Sciatic nerve (tissue), 2 donors: ENCODE measurements around the gene LTB4R2. TPM values are rescaled to one million over a fixed set of nuclear protein-coding genes. Genes with fewer than 3 reads are reported as not detected.

Source experiments
- ATAC-seq: fragments of 200-7000 bp; cut with Tn5 transposase; one replicate; pipeline ENCODE4 v1.9.1; 2020; ENCODE audit warnings: mild to moderate bottlenecking, moderate library complexity
- DNase-seq: peaks from one replicate; pipeline ENCODE4 v3.0.0-alpha.2; 2020; ENCODE audit warnings: low spot score
- intact Hi-C: fragments of 100-400 bp; cut with DNase I; formaldehyde crosslinking; loops from one replicate; pipeline ENCODE4 v1.14.2; 2022
- total RNA-seq: library from RNA; stranded (reverse); fragmentation: NEBNext Ultra II Directional; extraction: Animal tissue kit (Norgen Biotek cat#: 25700); gene quantifications from one replicate; pipeline ENCODE4 v1.2.1, GENCODE V29; 2021
- donor health status: DM: no; HTN: no; CAD: no.
- donor health status: DM: no; HTN: no; CAD: no.

LTB4R2 gene
- total RNA-seq, 1 donor from 2014 or later, result 5.6 TPM

DNA sequence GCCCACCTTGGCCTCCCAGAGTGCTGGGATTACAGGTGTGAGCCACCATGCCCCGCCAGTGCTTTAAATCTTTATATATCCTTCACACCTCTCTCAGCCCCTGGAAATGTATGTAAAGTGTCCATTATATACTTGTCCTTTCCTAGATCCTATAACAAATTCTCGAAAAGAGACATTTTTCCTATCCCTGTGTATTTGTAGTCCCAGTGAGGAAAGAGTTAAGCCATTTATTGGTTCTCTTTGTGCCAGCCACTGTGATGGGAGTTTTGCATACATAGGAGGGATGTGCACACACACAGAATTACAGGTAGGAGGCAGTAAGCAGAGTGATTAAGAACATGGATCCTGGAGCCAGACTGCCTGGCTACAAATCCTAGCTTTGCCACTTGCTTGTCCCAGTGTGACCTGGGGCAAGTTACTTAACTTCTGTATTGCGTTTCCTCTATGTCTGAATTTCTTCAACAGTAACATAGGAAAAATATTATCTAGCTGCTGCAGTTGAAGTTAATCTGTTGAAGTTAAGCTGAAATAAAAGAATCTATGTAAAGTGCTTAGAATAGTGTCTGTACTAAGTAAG, 36.4 kb upstream of the LTB4R2 start:
- DNase-seq, result no peak
- ATAC-seq, result no peak
- intact Hi-C loops, result no loop called here

- ATAC-seq (no peak), DNase-seq (no peak)
- intact Hi-C loops, result no loop called here
Measured at GRCh38 chr14:24274101-24274543, 35.8 kb upstream of the LTB4R2 start.

DNA sequence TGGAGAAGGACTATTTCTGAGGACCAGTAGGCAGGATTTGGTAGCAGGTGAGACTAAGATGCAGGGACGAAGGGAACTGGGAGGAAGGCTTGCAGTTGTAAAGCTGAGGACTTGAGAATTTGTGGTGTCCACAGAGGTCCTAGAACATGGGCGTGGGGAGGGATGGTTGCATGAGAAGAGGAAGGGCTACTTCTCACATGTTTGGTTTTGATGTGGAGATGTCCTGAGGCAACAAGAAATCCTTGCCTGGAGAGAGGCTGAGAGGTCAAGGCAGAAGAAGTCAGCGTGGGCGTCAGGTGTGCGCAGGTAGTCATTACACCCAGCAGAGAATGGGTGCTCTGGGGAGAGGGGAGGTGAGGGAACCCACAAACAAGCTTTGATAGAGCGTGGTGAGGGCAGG, 32.9 kb upstream of the LTB4R2 start:
- no peak for ATAC-seq
- intact Hi-C loops, result no loop called here
- DNase-seq, result no peak

GRCh38 chr14:24277606-24278321, 32.2 kb upstream of the LTB4R2 start:
- no peak for DNase-seq

GRCh38 chr14:24278424-24278823, 31.5 kb upstream of the LTB4R2 start:
- intact Hi-C loops, result no loop called here
- ATAC-seq, result no peak
- no peak for DNase-seq

More at GRCh38 chr14:24277606-24278321, 32.2 kb upstream of the LTB4R2 start:
- peak; percentile 31 for ATAC-seq
- intact Hi-C loops, result no loop called here

- intact Hi-C loops, result no loop called here
- no peak for ATAC-seq
- no peak for DNase-seq
Measured at GRCh38 chr14:24279301-24280186, 30.4 kb upstream of the LTB4R2 start.

GRCh38 chr14:24280797-24281460, 29.0 kb upstream of the LTB4R2 start:
- DNase-seq (no peak), ATAC-seq (peak; percentile 77)
- intact Hi-C loops, result no loop called here

DNA sequence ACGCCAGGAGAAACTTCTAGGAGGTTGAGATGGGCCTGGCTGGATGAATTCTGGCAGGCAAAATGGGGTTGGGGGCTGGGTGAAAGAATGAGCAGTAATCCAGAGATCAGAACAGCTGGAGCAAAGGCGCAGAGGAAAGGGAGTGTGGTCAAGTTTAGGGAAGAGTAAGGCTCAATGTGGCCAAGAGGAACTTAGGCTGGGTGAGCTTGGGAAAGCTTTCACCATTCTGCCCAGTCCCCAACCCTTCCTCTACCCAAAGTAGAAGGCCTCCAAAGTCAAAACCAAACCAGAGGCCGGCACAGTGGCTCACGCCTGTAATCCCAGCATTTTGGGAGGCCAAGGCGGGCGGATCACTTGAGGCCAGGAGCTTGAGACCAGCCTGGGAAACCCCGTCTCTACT, 28.3 kb upstream of the LTB4R2 start:
- ATAC-seq (no peak), DNase-seq (no peak)
- intact Hi-C loops, result no loop called here

- intact Hi-C loops, result no loop called here
- no peak for ATAC-seq
Measured at GRCh38 chr14:24282736-24283135, 27.2 kb upstream of the LTB4R2 start.

GRCh38 chr14:24283796-24284460, 26.0 kb upstream of the LTB4R2 start:
- DNase-seq (no peak), ATAC-seq (no peak)
- intact Hi-C loops, result no loop called here

More at GRCh38 chr14:24282736-24283135, 27.2 kb upstream of the LTB4R2 start:
- no peak for DNase-seq

GRCh38 chr14:24284501-24285035, 25.4 kb upstream of the LTB4R2 start:
- intact Hi-C loops, result no loop called here
- no peak for DNase-seq
- no peak for ATAC-seq

- intact Hi-C loops, result no loop called here
- no peak for ATAC-seq
Measured at GRCh38 chr14:24285351-24285750, 24.6 kb upstream of the LTB4R2 start.

DNA sequence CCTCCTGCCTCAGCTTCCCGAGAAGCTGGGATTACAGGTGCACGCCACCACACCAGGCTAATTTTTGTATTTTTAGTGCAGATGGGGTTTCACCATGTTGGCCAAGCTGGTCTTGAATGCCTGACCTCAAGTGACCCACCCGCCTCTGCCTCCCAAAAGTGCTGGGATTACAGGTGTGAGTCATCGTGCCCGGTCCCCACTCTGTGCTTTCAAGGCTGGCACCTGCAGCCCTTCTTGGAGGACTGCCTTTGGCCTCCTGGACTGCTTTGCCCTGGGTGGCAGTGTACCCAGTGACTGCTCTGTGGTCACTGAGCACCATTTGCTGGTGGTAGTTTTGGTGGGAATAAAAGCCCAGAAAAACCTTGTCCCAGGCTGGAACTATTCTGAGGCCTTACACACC, 22.9 kb upstream of the LTB4R2 start:
- intact Hi-C loops, result no loop called here
- ATAC-seq, result no peak

More at GRCh38 chr14:24285351-24285750, 24.6 kb upstream of the LTB4R2 start:
- DNase-seq, result no peak

DNA sequence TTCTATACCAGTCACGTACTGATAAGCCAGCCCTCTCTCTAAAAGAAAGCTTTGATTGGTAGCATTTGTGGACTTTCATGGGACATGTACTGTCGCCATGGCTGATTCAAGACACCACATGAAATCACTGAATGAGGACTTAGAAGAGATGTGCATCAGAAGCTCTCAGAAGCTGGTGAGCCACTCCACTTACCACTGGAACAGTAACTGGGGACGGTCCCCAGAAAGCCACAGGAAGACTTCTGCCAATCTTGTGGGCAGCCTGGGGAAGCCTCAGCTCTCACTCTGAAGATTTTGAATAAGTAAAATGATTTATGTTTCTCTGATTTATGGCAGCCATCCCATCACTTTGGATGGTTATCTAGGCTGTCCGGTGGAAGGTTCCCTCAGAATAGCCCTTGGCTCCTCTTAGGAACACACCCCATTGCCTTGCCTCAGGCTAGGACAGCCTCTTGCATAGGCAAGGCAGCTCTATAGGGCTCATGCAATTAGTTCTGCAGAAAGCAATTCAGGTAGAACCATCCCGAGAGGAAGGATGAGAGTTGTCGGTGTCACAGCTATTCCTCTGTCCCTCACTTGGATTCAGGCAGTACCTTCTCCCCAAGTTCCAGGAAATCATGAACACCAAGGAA, 20.2 kb upstream of the LTB4R2 start:
- DNase-seq (no peak), ATAC-seq (no peak)
- intact Hi-C loops, result no loop called here

More for the DNA sequence above, 22.9 kb upstream of the LTB4R2 start:
- DNase-seq, result no peak

- intact Hi-C loops, result no loop called here
- ATAC-seq, result no peak
- no peak for DNase-seq
Measured at GRCh38 chr14:24290746-24291145, 19.2 kb upstream of the LTB4R2 start.

DNA sequence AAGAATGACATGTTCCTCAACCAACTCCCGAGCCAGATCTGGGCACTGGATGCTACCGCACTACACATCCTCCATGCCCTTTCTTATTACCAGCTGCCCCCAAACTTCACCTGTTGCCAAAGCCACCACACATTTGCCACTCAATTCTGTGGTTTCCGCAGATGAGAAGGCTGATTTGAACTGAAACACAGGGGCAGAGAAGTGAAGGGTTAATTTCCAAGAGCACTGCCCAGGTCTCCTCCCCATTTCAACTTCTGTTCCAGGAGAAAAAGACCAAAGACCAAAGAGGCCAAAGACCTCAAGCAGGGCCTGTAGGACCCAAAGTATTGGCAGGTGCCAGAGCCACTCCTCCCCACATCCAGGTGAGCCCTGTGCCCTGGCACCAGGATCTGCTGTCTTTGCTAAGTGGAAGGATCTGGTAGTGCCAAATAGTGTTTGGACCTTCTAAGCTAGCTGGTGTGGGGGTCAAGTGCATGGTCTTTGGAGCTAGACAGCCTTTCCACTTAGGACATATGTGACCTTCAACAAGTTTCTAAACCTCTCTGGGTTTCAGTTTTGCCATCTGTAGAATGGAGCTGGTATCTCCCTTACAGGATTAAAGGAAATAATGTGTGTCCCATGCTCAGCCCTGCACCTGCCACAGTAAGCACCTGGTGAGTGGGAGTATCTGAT, 18.4 kb upstream of the LTB4R2 start:
- DNase-seq, result no peak
- intact Hi-C loops, result no loop called here
- ATAC-seq, result no peak

DNA sequence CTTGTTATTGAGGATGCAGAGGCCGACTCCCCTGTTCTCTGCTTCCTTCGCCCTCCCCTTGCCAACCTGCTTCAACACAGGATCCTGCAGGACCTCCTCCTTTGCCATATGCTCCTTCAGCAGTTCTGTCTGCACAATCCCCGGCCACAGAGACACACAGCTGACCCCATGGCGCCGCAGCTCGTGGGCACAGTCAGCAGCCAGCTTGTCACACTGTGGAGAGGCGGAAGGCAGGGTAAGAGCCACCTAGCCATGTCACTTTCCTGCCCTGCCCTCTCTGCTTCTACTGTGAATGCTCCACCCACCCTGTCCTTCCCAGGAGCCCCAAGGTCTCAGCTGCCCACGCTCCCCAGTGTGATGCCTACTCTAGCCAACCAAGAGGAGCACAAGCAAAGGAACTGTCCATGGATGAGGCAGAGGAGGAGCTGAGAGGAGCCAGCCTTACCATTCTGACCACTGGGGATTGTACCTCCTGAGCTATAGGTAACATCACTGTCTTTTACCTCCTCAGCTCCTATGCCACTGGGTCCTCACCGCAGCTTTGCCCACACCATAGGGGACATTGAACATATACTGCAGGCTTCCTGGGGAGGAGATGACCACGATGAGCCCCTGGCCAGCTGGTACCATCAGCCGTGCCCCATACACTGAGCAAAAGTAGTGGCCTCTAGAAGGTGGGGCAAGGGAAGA, 17.7 kb upstream of the LTB4R2 start:
- intact Hi-C loops, result no loop called here
- no peak for DNase-seq
- ATAC-seq, result no peak
